GM10266 (cell line): ENCODE results near the gene HOXA5.
A peak's percentile ranks its signal among the peaks of the same experiment; 100 is the strongest.

Experiments
- DNase-seq: peaks from one replicate; pipeline ENCODE4 v3.0.0; 2012; ENCODE audit errors: extremely low spot score
- CTCF ChIP-seq: IDR thresholded peaks from 2 replicates; pipeline ENCODE4 v1.5.1; 2012; ENCODE audit warnings: mild to moderate bottlenecking, low read depth; ENCODE audit not compliant: control insufficient read depth, insufficient read depth; ENCODE audit errors: missing control alignments

Gene HOXA5

DNA sequence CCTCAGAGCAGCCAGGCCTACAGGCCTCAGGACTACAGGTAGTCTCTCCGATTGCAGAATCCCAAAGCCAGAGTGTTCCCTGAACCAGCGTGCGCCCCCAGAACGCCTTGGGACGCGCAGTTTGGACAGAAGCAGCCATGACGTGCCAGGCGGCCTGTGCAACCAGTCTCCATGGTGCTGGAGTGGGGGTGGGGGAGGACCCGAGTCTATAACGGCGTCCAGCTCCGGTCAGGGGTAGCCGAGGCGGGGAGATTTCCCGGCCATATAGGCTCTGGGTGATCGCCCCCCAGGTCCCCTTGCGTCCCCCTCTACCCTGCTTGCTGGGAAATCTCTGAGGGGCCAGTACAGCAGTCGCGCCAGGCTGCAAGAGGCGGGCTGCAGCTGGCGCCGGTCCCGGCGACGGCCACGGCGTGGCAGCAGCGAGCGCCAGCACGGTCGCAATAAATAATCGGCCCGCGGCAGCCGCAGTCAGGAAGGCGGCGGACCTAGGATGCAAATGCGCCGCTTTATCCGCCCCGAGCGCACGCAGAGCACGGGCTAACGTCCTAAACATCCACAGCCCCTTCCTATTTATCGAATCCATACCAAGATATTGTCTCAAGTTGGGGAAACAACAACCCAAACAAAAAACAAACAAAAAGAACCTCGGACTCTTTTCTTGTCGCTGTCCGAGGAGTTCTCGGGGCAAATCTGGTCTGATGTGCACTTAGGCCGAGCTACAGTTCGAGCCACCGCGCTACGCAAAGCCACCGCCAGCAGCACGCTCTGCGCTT is 7.3 kb upstream of the HOXA5 start:
- TF ChIP-seq CTCF, result peak; percentile 91
- peak; percentile 93 for DNase-seq

GRCh38 chr7:27149842-27150567 is 6.5 kb upstream of the HOXA5 start:
- DNase-seq, result no peak
- TF ChIP-seq CTCF, result no peak

- no peak for TF ChIP-seq CTCF
- DNase-seq, result no peak
Measured at GRCh38 chr7:27148756-27149641, 5.5 kb upstream of the HOXA5 start.

- no peak for DNase-seq
- no peak for TF ChIP-seq CTCF
Measured at GRCh38 chr7:27148031-27148755, 4.7 kb upstream of the HOXA5 start.

DNA sequence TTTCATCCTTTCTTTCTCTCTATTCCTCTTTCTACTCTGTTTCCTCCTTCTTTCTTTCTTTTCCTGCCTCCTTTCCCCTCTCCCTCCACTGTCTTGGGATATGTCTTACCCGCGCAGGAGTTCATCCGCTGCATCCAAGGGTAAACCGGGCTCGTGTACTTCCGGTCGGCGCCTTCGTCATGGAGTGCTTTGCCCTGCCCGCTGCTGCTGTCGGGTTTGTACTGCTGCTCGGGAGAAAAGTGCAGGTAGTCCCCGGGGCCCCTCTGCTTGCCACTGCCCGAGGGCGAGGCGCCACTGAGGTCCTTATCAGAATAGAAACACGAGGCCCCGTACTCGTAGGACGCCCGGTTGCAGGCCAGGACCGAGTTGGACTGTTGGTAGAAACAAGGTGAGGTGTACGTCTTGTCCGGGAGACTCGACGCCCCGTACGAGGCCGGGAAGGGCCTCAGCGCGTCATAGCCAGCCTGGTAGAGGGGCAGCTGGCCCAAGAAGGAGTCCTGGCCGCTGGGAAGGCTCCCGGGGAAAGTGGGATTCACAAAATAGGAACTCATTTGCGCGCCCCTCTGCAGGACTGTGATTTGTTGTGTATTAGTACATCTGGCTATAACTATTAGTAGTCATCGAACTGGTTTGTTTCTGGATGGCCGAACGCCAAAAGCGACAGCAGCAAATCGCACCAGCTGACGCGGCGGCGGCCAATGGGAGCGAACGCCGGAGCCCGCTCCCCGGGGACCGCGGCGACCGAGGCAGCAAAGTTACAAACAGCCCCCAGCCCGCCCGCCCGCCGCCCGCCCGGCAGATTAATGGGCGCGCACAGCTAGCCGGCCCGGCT is 3.9 kb upstream of the HOXA5 start, which contains the start of gene HOXA6:
HOXA6 (minus strand) TSS at position 576 of the 832 bp plus-strand sequence; CDS start at position 551, 25 bp downstream.
- no peak for DNase-seq
- TF ChIP-seq CTCF, result no peak
